ENCODE measurements around the gene SARM1.
"Not testable (repeated sequence)": the region's sequence is repeated elsewhere in the genome, so short reads cannot be mapped to it uniquely, and the experiment has no call there.

SARM1 gene

DNA sequence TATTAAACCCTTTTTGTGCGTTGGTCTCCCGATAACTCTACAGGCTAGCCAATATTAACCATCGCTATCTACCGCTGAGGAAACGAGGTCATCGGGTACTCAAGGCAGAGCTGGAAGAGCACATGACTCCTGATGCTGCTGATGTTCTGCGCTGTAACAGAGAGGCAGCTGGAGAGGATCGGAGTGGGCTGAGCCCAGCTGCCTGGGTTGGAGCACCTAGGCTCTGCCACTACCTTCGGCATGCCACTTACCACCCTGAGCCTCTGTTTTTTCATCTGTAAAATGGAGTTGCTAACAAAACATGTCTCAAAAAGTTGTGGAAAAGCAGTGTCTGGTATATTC, 35.0 kb downstream of the SARM1 start:
- Mint-ChIP-seq H3K27ac (ENCODE audit: low read depth) (no peak overlapping the region), H3K27me3 (peaks cover 28% of the 10 kb centered on the region)
- DNase-seq (ENCODE audit: low spot score in 2 of 2), result no peak

DNA sequence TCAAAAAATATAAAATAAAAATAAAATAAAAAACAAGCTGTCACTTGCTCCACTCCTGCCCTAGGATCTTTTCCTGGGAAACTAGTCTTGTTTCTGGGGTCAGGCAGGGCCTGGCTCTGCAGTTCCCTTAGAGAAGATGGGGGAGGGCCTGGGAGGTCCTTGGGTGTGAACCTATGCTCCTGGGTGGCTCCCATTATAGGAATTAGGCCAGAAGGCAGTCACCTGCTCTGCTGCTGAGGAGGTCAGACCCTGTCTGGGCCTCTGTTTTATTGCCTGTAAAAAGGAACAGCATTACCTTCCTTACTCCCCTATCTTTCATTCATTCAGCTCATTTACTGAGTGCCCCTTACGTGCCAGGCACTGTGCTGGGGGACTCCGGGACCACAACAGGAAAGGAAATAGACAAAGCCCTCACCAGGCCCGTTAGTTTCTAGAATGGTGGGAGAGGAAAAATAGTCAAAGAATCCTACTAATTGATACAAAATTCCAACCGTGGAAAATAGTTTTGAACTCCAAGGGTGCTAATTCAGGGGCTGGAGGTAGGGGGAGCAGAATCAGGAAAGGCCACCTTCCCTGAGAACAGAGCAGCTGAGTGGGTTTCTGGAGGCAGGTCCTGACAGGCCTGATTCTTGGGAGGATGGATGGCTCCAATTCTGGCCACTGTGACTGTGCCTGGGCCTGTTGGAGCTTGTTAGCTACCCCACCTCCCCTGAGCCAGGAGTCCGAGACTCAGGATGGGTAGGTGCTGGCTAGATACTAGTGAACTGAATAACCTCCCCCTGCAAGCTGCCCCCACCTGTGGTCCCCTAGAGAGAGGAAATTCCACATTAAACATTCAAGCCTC, 35.9 kb downstream of the SARM1 start:
- ATAC-seq (replicated peaks; ENCODE audit: extremely low read depth, poor library complexity, severe bottlenecking) (no peak), DNase-seq (ENCODE audit: low spot score in 2 of 2) (no peak)
- Mint-ChIP-seq H3K9me3 (no peaks in the 10 kb centered on the region), H3K36me3 (ENCODE audit: insufficient read depth) (peaks cover 2% of the 10 kb centered on the region), H3K4me3 (peak overlapping the region; percentile 71), H3K27me3 (peaks cover 28% of the 10 kb centered on the region), H3K4me1 (no peaks in the 10 kb centered on the region), H3K27ac (ENCODE audit: low read depth) (no peak overlapping the region)

More for the DNA sequence above, 35.0 kb downstream of the SARM1 start:
- Mint-ChIP-seq H3K36me3 (ENCODE audit: insufficient read depth) (peaks cover 2% of the 10 kb centered on the region), H3K4me1 (no peaks in the 10 kb centered on the region), H3K9me3 (no peaks in the 10 kb centered on the region), H3K4me3 (peak overlapping the region; percentile 71)
- no peak for ATAC-seq (replicated peaks; ENCODE audit: extremely low read depth, poor library complexity, severe bottlenecking)

GRCh38 chr17:28407974-28408306, 36.4 kb downstream of the SARM1 start:
- no peak for DNase-seq (ENCODE audit: low spot score in 2 of 2)
- no peaks in the 10 kb centered on the region for H3K4me1 Mint-ChIP-seq
- ATAC-seq (replicated peaks; ENCODE audit: extremely low read depth, poor library complexity, severe bottlenecking), result no peak
- H3K4me3 Mint-ChIP-seq, result no peak overlapping the region
- no peaks in the 10 kb centered on the region for H3K9me3 Mint-ChIP-seq
- H3K27ac Mint-ChIP-seq (ENCODE audit: low read depth), result no peak overlapping the region
- peaks cover 28% of the 10 kb centered on the region for H3K27me3 Mint-ChIP-seq
- H3K36me3 Mint-ChIP-seq (ENCODE audit: insufficient read depth), result peaks cover 2% of the 10 kb centered on the region

- no peak for ATAC-seq (replicated peaks; ENCODE audit: extremely low read depth, poor library complexity, severe bottlenecking)
- DNase-seq (ENCODE audit: low spot score in 2 of 2), result no peak
- peaks cover 7% of the 10 kb centered on the region for H3K4me1 Mint-ChIP-seq
- no peak overlapping the region for H3K4me3 Mint-ChIP-seq
- H3K27ac Mint-ChIP-seq (ENCODE audit: low read depth), result no peak overlapping the region
- H3K27me3 Mint-ChIP-seq, result peaks cover 28% of the 10 kb centered on the region
- H3K36me3 Mint-ChIP-seq (ENCODE audit: insufficient read depth), result no peaks in the 10 kb centered on the region
- no peaks in the 10 kb centered on the region for H3K9me3 Mint-ChIP-seq
Observed at GRCh38 chr17:28412099-28412498, 40.6 kb downstream of the SARM1 start.

DNA sequence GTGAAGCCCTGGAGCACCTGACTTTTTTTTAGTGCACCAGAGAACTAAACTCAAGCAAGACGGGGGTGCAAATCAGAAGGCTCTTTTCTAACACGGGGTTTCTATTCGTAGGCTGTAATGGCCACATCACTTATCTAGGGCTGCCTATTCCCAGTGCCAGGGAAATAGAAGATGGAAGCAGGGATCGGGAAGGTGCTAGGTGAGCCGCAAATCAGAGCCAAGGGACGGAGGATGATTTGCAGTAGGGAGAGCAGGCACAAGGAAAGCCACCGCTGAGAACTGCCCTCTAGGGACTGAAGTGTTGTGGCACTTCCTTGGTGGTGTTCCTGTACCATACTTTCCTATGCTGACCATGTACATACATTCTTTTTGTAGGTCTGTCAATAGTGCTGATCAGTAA, 42.3 kb downstream of the SARM1 start:
- DNase-seq (ENCODE audit: low spot score in 2 of 2), result no peak
- no peak for ATAC-seq (replicated peaks; ENCODE audit: extremely low read depth, poor library complexity, severe bottlenecking)
- Mint-ChIP-seq H3K27me3 (peaks cover 11% of the 10 kb centered on the region), H3K4me3 (no peak overlapping the region), H3K36me3 (ENCODE audit: insufficient read depth) (no peaks in the 10 kb centered on the region), H3K27ac (ENCODE audit: low read depth) (no peak overlapping the region), H3K9me3 (no peaks in the 10 kb centered on the region), H3K4me1 (peaks cover 8% of the 10 kb centered on the region)

- Mint-ChIP-seq H3K4me3 (no peak overlapping the region), H3K27ac (ENCODE audit: low read depth) (peak overlapping the region; percentile 42), H3K36me3 (ENCODE audit: insufficient read depth) (no peaks in the 10 kb centered on the region), H3K27me3 (peaks cover 3% of the 10 kb centered on the region), H3K9me3 (no peaks in the 10 kb centered on the region), H3K4me1 (peaks cover 8% of the 10 kb centered on the region)
- DNase-seq (ENCODE audit: low spot score in 2 of 2), result no peak
- no peak for ATAC-seq (replicated peaks; ENCODE audit: extremely low read depth, poor library complexity, severe bottlenecking)
Observed at GRCh38 chr17:28415886-28416285, 44.4 kb downstream of the SARM1 start.

DNA sequence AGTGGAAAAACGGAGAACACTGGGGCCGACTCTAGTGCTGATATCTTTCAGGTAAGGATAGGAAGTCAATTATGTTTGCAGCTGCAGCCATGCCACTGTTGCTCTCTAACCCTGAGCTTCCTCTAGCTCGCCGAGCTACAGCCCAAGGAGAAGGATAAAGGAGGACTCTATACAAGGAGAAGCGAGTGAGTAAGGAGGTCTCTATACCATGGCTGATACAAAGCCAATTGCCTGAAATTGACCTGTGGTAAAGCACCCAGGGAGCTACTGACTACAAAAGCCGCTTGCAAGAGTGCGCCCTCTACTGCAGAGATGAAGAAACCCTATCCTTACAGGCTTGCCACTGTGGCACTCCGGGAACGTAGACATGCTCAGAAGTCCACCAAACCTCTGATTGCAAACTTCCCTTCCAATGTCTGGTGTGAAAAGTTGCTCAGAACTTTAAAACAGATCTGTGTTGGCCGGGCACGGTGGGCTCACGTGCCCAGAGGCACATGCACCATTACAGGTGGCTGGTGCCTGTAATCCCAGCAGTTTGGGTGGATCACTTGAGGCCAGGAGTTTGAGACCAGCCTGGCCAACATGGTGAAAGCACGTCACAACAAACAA, 45.3 kb downstream of the SARM1 start:
- no peaks in the 10 kb centered on the region for H3K27me3 Mint-ChIP-seq
- H3K9me3 Mint-ChIP-seq, result no peaks in the 10 kb centered on the region
- H3K27ac Mint-ChIP-seq (ENCODE audit: low read depth), result no peak overlapping the region
- ATAC-seq (replicated peaks; ENCODE audit: extremely low read depth, poor library complexity, severe bottlenecking), result peak; percentile 58
- H3K36me3 Mint-ChIP-seq (ENCODE audit: insufficient read depth), result no peaks in the 10 kb centered on the region
- no peak overlapping the region for H3K4me3 Mint-ChIP-seq
- peak in 1 of 2 donors; percentile 22 for DNase-seq (ENCODE audit: low spot score in 2 of 2)
- peaks cover 8% of the 10 kb centered on the region for H3K4me1 Mint-ChIP-seq

DNA sequence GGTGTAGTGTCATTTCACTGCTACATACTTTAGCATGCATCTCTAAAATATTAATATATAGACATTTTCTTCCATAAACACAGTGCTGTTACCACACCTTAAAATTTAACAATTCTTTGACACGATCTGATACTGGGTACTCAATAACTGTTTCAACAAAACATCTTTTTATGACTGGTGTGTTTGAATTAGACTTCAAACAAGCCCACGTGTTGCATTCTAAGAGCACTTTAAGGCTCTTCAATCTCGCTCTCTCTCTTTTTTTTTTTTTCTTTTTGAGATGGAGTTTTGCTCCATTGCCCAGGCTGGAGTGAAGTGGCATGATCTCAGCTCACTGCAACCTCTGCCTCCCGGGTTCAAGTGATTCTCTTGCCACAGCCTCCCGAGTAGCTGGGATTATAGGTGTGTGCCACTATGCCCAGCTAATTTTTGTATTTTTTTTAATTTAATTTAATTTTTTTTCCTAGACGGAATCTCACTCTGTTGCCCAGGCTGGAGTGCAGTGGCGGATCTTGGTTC, 50.4 kb downstream of the SARM1 start:
- ATAC-seq (replicated peaks; ENCODE audit: extremely low read depth, poor library complexity, severe bottlenecking), result no peak
- no peak for DNase-seq (ENCODE audit: low spot score in 2 of 2)

GRCh38 chr17:28425206-28425605, 53.7 kb downstream of the SARM1 start:
- H3K36me3 Mint-ChIP-seq (ENCODE audit: insufficient read depth), result peaks cover 2% of the 10 kb centered on the region
- no peaks in the 10 kb centered on the region for H3K9me3 Mint-ChIP-seq
- peaks cover 17% of the 10 kb centered on the region for H3K27me3 Mint-ChIP-seq
- no peak for DNase-seq (ENCODE audit: low spot score in 2 of 2)
- H3K4me3 Mint-ChIP-seq, result no peak overlapping the region
- H3K4me1 Mint-ChIP-seq, result no peaks in the 10 kb centered on the region
- no peak for ATAC-seq (replicated peaks; ENCODE audit: extremely low read depth, poor library complexity, severe bottlenecking)
- H3K27ac Mint-ChIP-seq (ENCODE audit: low read depth), result no peak overlapping the region

More for the DNA sequence above, 50.4 kb downstream of the SARM1 start:
- H3K27ac Mint-ChIP-seq (ENCODE audit: low read depth), result no peak overlapping the region
- H3K4me3 Mint-ChIP-seq, result no peak overlapping the region
- no peaks in the 10 kb centered on the region for H3K36me3 Mint-ChIP-seq (ENCODE audit: insufficient read depth)
- peaks cover 3% of the 10 kb centered on the region for H3K4me1 Mint-ChIP-seq
- H3K27me3 Mint-ChIP-seq, result peaks cover 16% of the 10 kb centered on the region
- no peaks in the 10 kb centered on the region for H3K9me3 Mint-ChIP-seq

GRCh38 chr17:28426081-28426519, 54.6 kb downstream of the SARM1 start:
- Mint-ChIP-seq H3K9me3 (no peaks in the 10 kb centered on the region), H3K27ac (ENCODE audit: low read depth) (no peak overlapping the region), H3K4me3 (no peak overlapping the region), H3K27me3 (peaks cover 17% of the 10 kb centered on the region), H3K4me1 (no peaks in the 10 kb centered on the region), H3K36me3 (ENCODE audit: insufficient read depth) (peaks cover 2% of the 10 kb centered on the region)
- no peak for ATAC-seq (replicated peaks; ENCODE audit: extremely low read depth, poor library complexity, severe bottlenecking)
- no peak for DNase-seq (ENCODE audit: low spot score in 2 of 2)

DNA sequence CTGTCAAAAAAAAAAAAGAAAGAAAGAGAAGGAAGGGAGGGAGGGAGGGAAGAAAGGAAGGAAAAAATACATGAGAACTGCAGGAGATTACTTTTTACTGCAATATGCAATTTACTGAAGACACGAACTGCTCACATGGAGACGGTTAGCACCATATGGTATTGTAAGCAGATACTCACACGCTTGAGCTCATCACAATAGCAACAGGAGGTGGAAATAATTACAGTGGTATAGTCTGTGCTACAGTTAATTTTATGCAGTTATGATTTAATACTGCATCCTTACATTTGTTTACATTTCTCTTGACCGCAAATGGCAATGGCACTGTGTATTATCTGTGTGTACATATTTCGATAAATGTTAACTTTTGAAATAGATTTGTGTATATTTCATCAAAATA, 55.9 kb downstream of the SARM1 start:
- Mint-ChIP-seq H3K27ac (ENCODE audit: low read depth) (no peak overlapping the region), H3K4me1 (no peaks in the 10 kb centered on the region), H3K27me3 (peaks cover 26% of the 10 kb centered on the region), H3K9me3 (no peaks in the 10 kb centered on the region), H3K4me3 (no peak overlapping the region), H3K36me3 (ENCODE audit: insufficient read depth) (peaks cover 2% of the 10 kb centered on the region)
- no peak for DNase-seq (ENCODE audit: low spot score in 2 of 2)
- no peak for ATAC-seq (replicated peaks; ENCODE audit: extremely low read depth, poor library complexity, severe bottlenecking)

DNA sequence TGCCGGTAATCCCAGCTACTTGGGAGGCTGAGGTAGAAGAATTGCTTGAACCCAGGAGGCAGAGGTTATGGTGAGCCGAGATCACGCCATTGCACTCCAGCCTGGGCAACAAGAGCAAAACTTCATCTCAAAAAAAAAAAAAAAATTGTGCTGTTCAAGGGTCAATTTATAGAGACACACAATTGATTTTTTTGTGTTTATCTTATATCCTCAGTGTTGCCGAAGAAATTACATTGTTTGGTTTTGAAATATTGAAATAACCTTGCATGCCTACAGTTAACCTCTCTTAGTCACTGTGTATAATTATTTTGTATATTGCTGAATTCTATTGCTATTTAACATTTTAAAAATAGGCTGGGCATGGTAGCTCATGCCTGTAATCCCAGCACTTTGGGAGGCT, 56.5 kb downstream of the SARM1 start:
- ATAC-seq (replicated peaks; ENCODE audit: extremely low read depth, poor library complexity, severe bottlenecking); H3K4me1 Mint-ChIP-seq; H3K9me3 Mint-ChIP-seq; H3K4me3 Mint-ChIP-seq; H3K27ac Mint-ChIP-seq (ENCODE audit: low read depth); H3K36me3 Mint-ChIP-seq (ENCODE audit: insufficient read depth); DNase-seq (ENCODE audit: low spot score in 2 of 2): not testable (repeated sequence)
- H3K27me3 Mint-ChIP-seq, result peaks cover 32% of the 10 kb centered on the region

DNA sequence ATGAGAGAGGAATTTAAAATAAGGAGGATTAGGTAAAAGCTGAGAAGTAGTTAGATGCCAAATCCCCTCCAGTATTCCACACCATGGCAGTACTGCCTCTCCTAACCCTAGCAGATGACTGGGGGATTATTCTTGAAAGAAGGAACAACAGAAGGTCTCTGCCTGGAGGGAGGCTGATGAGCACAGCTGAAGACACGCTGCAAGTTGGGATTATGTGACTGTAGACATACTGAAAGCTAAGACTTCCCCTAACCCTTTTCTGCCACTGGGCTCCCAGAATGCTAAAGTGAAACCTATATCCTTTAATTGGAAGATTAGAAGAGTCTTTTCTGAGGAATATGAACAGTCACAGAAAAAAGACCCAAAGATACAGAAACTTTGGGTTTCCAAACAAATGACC, 62.2 kb downstream of the SARM1 start:
- no peak overlapping the region for H3K4me3 Mint-ChIP-seq
- no peaks in the 10 kb centered on the region for H3K4me1 Mint-ChIP-seq
- peaks cover 45% of the 10 kb centered on the region for H3K27me3 Mint-ChIP-seq

More for the DNA sequence above, 62.2 kb downstream of the SARM1 start:
- no peak overlapping the region for H3K27ac Mint-ChIP-seq (ENCODE audit: low read depth)
- H3K36me3 Mint-ChIP-seq (ENCODE audit: insufficient read depth), result peaks cover 2% of the 10 kb centered on the region
- ATAC-seq (replicated peaks; ENCODE audit: extremely low read depth, poor library complexity, severe bottlenecking) (no peak), DNase-seq (ENCODE audit: low spot score in 2 of 2) (no peak)
- no peaks in the 10 kb centered on the region for H3K9me3 Mint-ChIP-seq
